GM12874 (cell line): Measurements from ENCODE around the gene FOXL1.

Experiments used
- TF ChIP-seq, protein P1 (sequence below): IDR thresholded peaks from 2 replicates; pipeline ENCODE4 v1.5.1; 2011; ENCODE audit warnings: low read depth, mild to moderate bottlenecking, control low read depth, low read length, moderate library complexity; ENCODE audit not compliant: insufficient read depth

Gene FOXL1

DNA sequence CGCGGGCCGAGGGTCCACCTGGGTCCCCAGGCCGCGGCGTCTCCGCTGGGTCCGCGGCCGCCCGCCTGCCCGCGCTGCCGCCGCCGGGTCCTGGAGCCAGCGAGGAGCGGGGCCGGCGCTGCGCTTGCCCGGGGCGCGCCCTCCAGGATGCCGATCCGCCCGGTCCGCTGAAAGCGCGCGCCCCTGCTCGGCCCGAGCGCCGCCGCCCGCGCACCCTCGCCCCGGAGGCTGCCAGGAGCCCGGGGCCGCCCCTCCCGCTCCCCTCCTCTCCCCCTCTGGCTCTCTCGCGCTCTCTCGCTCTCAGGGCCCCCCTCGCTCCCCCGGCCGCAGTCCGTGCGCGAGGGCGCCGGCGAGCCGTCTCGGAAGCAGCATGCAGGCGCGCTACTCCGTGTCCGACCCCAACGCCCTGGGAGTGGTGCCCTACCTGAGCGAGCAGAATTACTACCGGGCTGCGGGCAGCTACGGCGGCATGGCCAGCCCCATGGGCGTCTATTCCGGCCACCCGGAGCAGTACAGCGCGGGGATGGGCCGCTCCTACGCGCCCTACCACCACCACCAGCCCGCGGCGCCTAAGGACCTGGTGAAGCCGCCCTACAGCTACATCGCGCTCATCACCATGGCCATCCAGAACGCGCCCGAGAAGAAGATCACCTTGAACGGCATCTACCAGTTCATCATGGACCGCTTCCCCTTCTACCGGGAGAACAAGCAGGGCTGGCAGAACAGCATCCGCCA lies 11.2 kb upstream of the FOXL1 start:
- TF ChIP-seq, protein P1, sequence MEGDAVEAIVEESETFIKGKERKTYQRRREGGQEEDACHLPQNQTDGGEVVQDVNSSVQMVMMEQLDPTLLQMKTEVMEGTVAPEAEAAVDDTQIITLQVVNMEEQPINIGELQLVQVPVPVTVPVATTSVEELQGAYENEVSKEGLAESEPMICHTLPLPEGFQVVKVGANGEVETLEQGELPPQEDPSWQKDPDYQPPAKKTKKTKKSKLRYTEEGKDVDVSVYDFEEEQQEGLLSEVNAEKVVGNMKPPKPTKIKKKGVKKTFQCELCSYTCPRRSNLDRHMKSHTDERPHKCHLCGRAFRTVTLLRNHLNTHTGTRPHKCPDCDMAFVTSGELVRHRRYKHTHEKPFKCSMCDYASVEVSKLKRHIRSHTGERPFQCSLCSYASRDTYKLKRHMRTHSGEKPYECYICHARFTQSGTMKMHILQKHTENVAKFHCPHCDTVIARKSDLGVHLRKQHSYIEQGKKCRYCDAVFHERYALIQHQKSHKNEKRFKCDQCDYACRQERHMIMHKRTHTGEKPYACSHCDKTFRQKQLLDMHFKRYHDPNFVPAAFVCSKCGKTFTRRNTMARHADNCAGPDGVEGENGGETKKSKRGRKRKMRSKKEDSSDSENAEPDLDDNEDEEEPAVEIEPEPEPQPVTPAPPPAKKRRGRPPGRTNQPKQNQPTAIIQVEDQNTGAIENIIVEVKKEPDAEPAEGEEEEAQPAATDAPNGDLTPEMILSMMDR: no peak

DNA sequence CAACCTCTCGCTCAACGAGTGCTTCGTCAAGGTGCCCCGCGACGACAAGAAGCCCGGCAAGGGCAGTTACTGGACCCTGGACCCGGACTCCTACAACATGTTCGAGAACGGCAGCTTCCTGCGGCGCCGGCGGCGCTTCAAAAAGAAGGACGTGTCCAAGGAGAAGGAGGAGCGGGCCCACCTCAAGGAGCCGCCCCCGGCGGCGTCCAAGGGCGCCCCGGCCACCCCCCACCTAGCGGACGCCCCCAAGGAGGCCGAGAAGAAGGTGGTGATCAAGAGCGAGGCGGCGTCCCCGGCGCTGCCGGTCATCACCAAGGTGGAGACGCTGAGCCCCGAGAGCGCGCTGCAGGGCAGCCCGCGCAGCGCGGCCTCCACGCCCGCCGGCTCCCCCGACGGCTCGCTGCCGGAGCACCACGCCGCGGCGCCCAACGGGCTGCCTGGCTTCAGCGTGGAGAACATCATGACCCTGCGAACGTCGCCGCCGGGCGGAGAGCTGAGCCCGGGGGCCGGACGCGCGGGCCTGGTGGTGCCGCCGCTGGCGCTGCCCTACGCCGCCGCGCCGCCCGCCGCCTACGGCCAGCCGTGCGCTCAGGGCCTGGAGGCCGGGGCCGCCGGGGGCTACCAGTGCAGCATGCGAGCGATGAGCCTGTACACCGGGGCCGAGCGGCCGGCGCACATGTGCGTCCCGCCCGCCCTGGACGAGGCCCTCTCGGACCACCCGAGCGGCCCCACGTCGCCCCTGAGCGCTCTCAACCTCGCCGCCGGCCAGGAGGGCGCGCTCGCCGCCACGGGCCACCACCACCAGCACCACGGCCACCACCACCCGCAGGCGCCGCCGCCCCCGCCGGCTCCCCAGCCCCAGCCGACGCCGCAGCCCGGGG lies 10.4 kb upstream of the FOXL1 start:
- TF ChIP-seq, protein P1: no peak

DNA sequence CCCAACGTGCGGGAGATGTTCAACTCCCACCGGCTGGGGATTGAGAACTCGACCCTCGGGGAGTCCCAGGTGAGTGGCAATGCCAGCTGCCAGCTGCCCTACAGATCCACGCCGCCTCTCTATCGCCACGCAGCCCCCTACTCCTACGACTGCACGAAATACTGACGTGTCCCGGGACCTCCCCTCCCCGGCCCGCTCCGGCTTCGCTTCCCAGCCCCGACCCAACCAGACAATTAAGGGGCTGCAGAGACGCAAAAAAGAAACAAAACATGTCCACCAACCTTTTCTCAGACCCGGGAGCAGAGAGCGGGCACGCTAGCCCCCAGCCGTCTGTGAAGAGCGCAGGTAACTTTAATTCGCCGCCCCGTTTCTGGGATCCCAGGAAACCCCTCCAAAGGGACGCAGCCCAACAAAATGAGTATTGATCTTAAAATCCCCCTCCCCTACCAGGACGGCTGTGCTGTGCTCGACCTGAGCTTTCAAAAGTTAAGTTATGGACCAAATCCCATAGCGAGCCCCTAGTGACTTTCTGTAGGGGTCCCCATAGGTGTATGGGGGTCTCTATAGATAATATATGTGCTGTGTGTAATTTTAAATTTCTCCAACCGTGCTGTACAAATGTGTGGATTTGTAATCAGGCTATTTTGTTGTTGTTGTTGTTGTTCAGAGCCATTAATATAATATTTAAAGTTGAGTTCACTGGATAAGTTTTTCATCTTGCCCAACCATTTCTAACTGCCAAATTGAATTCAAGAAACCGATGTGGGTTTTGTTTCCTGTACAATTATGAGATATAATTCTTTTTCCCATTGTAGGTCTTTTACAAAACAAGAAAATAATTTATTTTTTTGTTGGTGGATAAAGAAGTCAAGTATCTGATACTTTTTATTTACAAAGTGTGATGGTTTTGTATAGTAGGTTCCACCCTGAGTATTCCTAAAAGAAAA lies 9.4 kb upstream of the FOXL1 start:
- TF ChIP-seq, protein P1: no peak

DNA sequence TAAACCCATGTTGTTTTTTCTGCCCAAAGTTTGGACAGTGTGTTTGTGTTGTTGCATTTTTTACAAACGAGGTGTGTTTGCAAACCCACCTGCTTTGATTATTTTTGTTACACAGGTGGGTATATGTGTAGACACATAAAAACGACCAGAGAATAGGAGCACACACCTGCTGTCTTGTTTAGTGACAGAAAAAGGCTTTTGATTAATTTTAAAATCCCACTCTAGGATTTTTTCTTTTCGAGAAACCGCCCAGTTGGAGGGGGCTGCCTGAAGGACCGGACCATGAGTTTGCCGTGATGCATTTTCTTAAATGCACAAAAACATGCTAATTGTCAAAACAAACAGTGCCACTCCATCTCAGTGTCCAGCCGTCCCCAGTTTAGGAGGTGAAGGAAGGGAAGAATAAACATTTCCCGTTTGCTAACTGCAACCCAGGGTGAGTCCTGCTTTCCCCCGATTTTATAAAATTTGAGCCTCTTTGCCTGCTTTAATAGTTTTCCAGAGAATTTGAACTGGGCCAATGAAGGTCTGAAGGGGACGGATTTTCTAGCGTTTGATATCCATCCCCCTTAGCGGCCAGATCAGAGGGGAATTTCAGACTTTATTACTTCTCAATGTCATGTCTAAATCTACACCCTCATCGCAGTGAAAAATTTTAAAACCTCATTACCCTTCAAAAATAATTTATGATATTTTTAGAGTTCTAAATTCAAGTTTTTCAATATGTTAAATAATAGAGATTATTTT lies 8.5 kb upstream of the FOXL1 start:
- TF ChIP-seq, protein P1: no peak

DNA sequence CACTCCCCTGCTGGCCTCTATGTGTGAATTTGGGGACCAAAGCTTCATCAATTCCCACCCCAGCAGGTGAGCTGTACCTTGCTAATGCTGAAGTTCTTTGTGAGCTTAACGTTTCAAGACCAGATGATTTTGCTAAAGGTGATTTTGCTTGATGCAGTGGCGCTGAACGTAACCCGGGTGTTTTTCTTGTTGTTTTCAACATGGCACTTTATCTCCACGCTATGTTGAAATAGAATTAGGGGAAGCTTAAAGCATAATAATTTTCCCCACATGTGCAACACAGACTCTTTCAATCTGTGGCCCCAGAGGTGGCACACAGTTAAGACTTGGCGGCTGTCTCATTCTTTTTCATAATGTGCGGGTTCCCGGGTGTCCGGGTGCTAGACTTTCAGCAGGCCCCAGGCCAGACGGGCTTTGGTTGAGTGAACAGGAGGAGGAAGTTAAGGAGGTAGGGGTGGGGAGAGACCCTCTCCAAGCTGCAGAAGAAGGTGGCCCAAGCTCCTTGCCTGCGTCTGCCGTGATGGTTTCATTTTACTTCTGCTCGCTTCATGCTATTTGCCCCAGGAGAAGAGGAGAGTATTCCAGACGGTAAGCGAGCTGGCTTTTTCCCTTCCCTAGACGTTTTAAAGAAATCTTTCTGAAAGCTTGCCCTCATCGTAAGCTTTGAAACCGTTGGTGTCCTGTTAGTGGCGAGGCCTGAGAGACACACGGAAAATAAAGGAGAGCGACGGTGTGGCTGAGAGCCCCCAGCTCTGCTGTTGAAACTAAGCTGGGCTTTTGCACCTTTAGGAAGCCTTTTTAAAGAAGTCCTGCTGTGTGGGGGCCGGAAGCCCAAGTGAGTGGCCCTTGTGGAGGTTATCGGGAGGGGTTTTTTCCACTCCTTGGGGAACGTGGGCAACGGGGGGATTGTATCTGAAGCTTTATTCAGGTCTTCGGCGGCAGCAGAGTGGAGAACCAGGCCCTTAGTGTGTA lies 7.5 kb upstream of the FOXL1 start:
- TF ChIP-seq, protein P1: no peak

DNA sequence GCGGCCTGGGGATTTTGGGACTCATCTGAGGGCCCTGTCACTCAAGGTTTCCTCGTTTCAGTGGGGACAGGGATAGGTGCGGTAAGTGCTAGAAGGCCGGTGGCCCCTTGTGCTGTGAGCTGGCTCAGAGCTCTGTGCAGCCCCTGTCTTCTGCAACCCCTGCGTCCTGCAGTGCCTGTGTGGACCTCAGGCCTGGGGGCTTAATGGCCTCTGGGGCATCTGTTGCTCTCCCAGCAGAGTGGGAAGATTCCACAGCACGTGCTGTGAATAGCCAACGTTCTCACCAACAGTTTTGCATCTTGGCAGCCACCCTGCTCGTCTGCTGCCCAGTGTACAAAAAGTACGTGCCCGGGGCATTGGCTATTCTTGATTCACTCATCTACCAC lies 6.8 kb upstream of the FOXL1 start:
- TF ChIP-seq, protein P1: no peak
